ENCODE data around the gene HACD2. TPM values are rescaled to one million over a fixed set of nuclear protein-coding genes. Genes with fewer than 3 reads are reported as not detected.

HACD2 gene
- total RNA-seq: 11.4 and 13.7 TPM in 2 replicates

GRCh38 chr3:123584988-123585937, at the start of gene HACD2:
HACD2 (minus strand) TSS chr3:123585053; CDS start chr3:123585027, 26 bp downstream.

GRCh38 chr3:123448536-123449101, 136.2 kb downstream of the HACD2 start, which contains the start of gene ADCY5:
ADCY5 (minus strand) TSS chr3:123449090; CDS start chr3:123448545, 545 bp downstream.

Other genes with a start within 250 kb of the HACD2 start
- 0.37 and 1.2 TPM in 2 replicates for gene ADCY5, start 136.0 kb downstream of the HACD2 start, total RNA-seq